H9 (cell line): ENCODE results near the gene HPDL. TPM values are rescaled to one million over a fixed set of nuclear protein-coding genes. Genes with fewer than 3 reads are reported as not detected.

ENCODE experiments used
- DNase-seq: peaks from one replicate; pipeline ENCODE4 v3.0.0-alpha.2; 2017
- H2AFZ ChIP-seq: one replicate; pipeline ENCODE4 v1.6.1; 2013; ENCODE audit warnings: mild to moderate bottlenecking, low read length, control low read depth, moderate library complexity
- H2AK5ac ChIP-seq: 2 replicates; pipeline ENCODE4 v1.6.1; 2013; ENCODE audit warnings: low read length, control low read depth, mixed read lengths; ENCODE audit not compliant: insufficient read length
- H2BK120ac ChIP-seq: one replicate; pipeline ENCODE4 v1.6.1; 2013; ENCODE audit warnings: low read depth, mild to moderate bottlenecking, low read length, control low read depth, inconsistent platforms; ENCODE audit not compliant: poor library complexity, severe bottlenecking
- H2BK12ac ChIP-seq: 2 replicates; pipeline ENCODE4 v1.6.1; 2013; ENCODE audit warnings: low read length, control low read depth, mixed read lengths, low read depth; ENCODE audit not compliant: insufficient read length
- H2BK15ac ChIP-seq: 2 replicates; pipeline ENCODE4 v1.6.1; 2013; ENCODE audit warnings: low read depth, low read length, control low read depth
- H2BK20ac ChIP-seq: one replicate; pipeline ENCODE4 v1.6.1; 2013; ENCODE audit warnings: low read depth, mild to moderate bottlenecking, low read length, control low read depth, inconsistent platforms; ENCODE audit not compliant: poor library complexity, severe bottlenecking
- H2BK5ac ChIP-seq: 2 replicates; pipeline ENCODE4 v1.6.1; 2013; ENCODE audit warnings: low read length, control low read depth, mixed read lengths; ENCODE audit not compliant: insufficient read length
- H3K14ac ChIP-seq: 2 replicates; pipeline ENCODE4 v1.6.1; 2013; ENCODE audit warnings: low read length, control low read depth; ENCODE audit not compliant: insufficient read depth
- H3K18ac ChIP-seq: 2 replicates; pipeline ENCODE4 v1.6.1; 2013; ENCODE audit warnings: low read depth, mild to moderate bottlenecking, mixed read lengths, low read length, control low read depth; ENCODE audit not compliant: insufficient read length
- H3K23ac ChIP-seq: 2 replicates; pipeline ENCODE4 v1.6.1; 2013; ENCODE audit warnings: low read length, control low read depth, mixed read lengths, low read depth; ENCODE audit not compliant: insufficient read length
- H3K23me2 ChIP-seq: 2 replicates; pipeline ENCODE4 v1.6.1; 2013; ENCODE audit warnings: low read depth, mild to moderate bottlenecking, mixed read lengths, low read length, control low read depth; ENCODE audit not compliant: insufficient read length, poor library complexity, severe bottlenecking
- H3K27ac ChIP-seq: 2 replicates; pipeline ENCODE4 v1.5.1; 2013; ENCODE audit warnings: low read length, control low read depth, mixed read lengths, low read depth; ENCODE audit not compliant: insufficient read length
- H3K27me3 ChIP-seq: 2 replicates; pipeline ENCODE4 v1.6.1; 2013; ENCODE audit warnings: low read length, control low read depth, inconsistent platforms; ENCODE audit not compliant: insufficient read depth
- H3K4ac ChIP-seq: 2 replicates; pipeline ENCODE4 v1.6.1; 2013; ENCODE audit warnings: low read depth, mild to moderate bottlenecking, control low read depth, inconsistent platforms, low read length, moderate library complexity
- H3K4me1 ChIP-seq: 2 replicates; pipeline ENCODE4 v1.6.1; 2013; ENCODE audit warnings: low read length, control low read depth, inconsistent platforms; ENCODE audit not compliant: insufficient read depth
- H3K4me2 ChIP-seq: 2 replicates; pipeline ENCODE4 v1.6.1; 2013; ENCODE audit warnings: low read length, control low read depth, mixed read lengths; ENCODE audit not compliant: insufficient read length, insufficient read depth
- H3K56ac ChIP-seq: 2 replicates; pipeline ENCODE4 v1.6.1; 2013; ENCODE audit warnings: low read depth, mild to moderate bottlenecking, mixed read lengths, low read length, control low read depth; ENCODE audit not compliant: insufficient read length
- H3K79me1 ChIP-seq: 2 replicates; pipeline ENCODE4 v1.6.1; 2013; ENCODE audit warnings: low read depth, mild to moderate bottlenecking, moderate library complexity, low read length, control low read depth, inconsistent platforms; ENCODE audit not compliant: insufficient read depth, poor library complexity, severe bottlenecking
- H3K79me2 ChIP-seq: 2 replicates; pipeline ENCODE4 v1.6.1; 2013; ENCODE audit warnings: low read length, control low read depth, inconsistent platforms; ENCODE audit not compliant: insufficient read depth
- H3K9ac ChIP-seq: 2 replicates; pipeline ENCODE4 v1.6.1; 2013; ENCODE audit warnings: low read length, control low read depth, mixed read lengths; ENCODE audit not compliant: insufficient read length; ENCODE audit errors: extremely low read depth
- H3K9me3 ChIP-seq: one replicate; pipeline ENCODE4 v1.6.1; 2013; ENCODE audit warnings: low read depth, low read length, inconsistent platforms; ENCODE audit not compliant: control insufficient read depth
- H3T11ph ChIP-seq: one replicate; pipeline ENCODE4 v1.6.1; 2013; ENCODE audit warnings: mild to moderate bottlenecking, low read length, control low read depth, inconsistent platforms
- H4K20me1 ChIP-seq: one replicate; pipeline ENCODE4 v1.6.1; 2013; ENCODE audit not compliant: control insufficient read depth, insufficient read length, insufficient read depth
- H4K5ac ChIP-seq: 2 replicates; pipeline ENCODE4 v1.6.1; 2013; ENCODE audit warnings: low read depth, mild to moderate bottlenecking, mixed read lengths, low read length, control low read depth; ENCODE audit not compliant: insufficient read length
- H4K8ac ChIP-seq: replicated peaks from 2 replicates; pipeline ENCODE4 v1.6.1; 2013; ENCODE audit warnings: low read length, control low read depth, mixed read lengths, low read depth; ENCODE audit not compliant: insufficient read length
- H4K91ac ChIP-seq: 2 replicates; pipeline ENCODE4 v1.6.1; 2013; ENCODE audit warnings: low read depth, mild to moderate bottlenecking, moderate library complexity, mixed read lengths, low read length, control low read depth; ENCODE audit not compliant: insufficient read length
- H3K27ac Mint-ChIP-seq, 3 experiments: 2 replicates in 2 of 3; 3 replicates in 1 of 3; pipeline ENCODE4 v1.8.0; 2020 to 2021; ENCODE audit warnings: mixed read lengths in 3 of 3, mild to moderate bottlenecking in 1 of 3, moderate library complexity in 1 of 3
- H3K27me3 Mint-ChIP-seq: 2 replicates; pipeline ENCODE4 v1.8.0; 2021; ENCODE audit warnings: low read depth, mild to moderate bottlenecking, moderate library complexity, mixed read lengths
- H3K36me3 Mint-ChIP-seq, 3 experiments: 2 replicates in 2 of 3; 3 replicates in 1 of 3; pipeline ENCODE4 v1.8.0; 2020 to 2021; ENCODE audit warnings: low read depth in 3 of 3, mixed read lengths in 3 of 3; ENCODE audit not compliant: insufficient read depth in 1 of 3
- H3K4me1 Mint-ChIP-seq, 2 experiments: 2 replicates each; pipeline ENCODE4 v1.8.0; 2020; ENCODE audit warnings: mixed read lengths in 2 of 2
- H3K4me3 Mint-ChIP-seq, 2 experiments: 2 replicates in 1 of 2; 3 replicates in 1 of 2; pipeline ENCODE4 v1.8.0; 2020 to 2021; ENCODE audit warnings: mild to moderate bottlenecking in 2 of 2, mixed read lengths in 2 of 2, moderate library complexity in 1 of 2
- H3K9me3 Mint-ChIP-seq, 2 experiments: 2 replicates in 1 of 2; 3 replicates in 1 of 2; pipeline ENCODE4 v1.8.0; 2020; ENCODE audit warnings: mild to moderate bottlenecking in 2 of 2, mixed read lengths in 2 of 2, moderate library complexity in 1 of 2
- WGBS: extraction: QIAGEN DNeasy Blood & Tissue Kit; methylation state at CpG from one replicate; pipeline ENCODE4 v1.1.7; 2013; ENCODE audit warnings: missing lambda C conversion rate, low lambda C conversion rate, mixed read lengths; ENCODE audit not compliant: insufficient read length; ENCODE audit errors: extremely low coverage; 5-methylcytosine and 5-hydroxymethylcytosine counted together
- total RNA-seq: library from RNA; stranded (reverse); gene quantifications from 2 replicates; pipeline ENCODE4 v1.2.1, GENCODE V29; 2021
- TF ChIP-seq, protein P1 (sequence below): fragments of 200-600 bp; sonication (generic); conservative IDR thresholded peaks from 3 replicates; pipeline ENCODE4 v1.8.0; 2021; ENCODE audit warnings: antibody characterized with exemption, mild to moderate bottlenecking

HPDL gene
- total RNA-seq, 1 experiment from 2014 or later, result 10.6 TPM

DNA sequence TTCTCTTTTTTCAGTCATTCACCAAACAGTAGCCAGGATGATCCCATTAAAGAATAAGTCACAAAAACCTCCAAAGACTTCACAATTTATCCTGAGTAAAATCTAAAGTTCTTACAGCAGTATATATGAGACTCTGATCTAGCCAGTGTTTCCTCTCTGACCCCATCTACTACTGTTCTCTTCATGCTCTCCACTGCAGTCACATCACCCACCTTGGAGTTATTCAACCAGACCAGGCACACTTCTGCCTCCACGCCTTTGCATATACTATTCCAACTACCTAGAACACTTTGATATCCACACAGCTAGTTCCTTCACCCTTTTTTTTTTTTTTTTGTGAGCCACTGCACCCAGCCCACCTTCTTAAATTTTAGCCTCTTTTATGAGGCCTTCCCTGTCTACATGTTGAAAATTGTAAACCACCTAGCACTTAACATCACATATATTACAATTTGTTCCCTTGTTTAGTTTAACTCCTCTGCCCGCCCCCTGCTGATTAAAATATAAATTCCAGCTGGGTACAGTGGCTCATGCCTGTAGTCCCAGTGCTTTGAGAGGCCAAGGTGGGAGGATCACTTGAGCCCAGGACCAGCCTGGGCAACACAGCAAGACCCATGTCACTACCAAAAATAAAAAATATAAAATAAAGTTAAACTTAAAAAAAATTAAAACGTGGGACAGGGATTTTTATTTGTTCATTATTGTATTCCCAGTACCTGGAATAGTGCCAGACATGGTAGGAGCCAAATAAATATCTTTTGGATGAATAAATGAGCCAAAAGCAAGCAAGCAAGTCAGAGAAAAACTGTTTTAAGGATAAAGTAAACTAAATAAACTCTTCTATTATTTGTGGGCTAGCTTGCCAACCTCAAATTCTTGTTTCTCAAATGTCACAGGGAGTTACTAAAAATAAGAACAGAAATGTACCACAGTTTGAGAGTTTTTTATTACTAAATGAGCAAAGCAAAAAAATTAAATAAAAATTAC is 48.7 kb downstream of the HPDL start:
- Mint-ChIP-seq H3K4me1 (no peaks in the 10 kb centered on the region), H3K4me3 (no peak overlapping the region)

More for the DNA sequence above, 48.7 kb downstream of the HPDL start:
- no peak overlapping the region for H3K18ac ChIP-seq
- H4K91ac ChIP-seq, result no peak overlapping the region
- H3K9me3 ChIP-seq, result no peaks in the 10 kb centered on the region
- no peak overlapping the region for H4K5ac ChIP-seq
- no peak for DNase-seq
- H2AFZ ChIP-seq, result no peak overlapping the region
- no peak overlapping the region for H3K4me2 ChIP-seq
- H3K23ac ChIP-seq, result no peak overlapping the region
- H3K27me3 ChIP-seq, result no peaks in the 10 kb centered on the region
- H3K23me2 ChIP-seq, result no peaks in the 10 kb centered on the region
- no peak overlapping the region for H3K4ac ChIP-seq
- no peak overlapping the region for H2BK120ac ChIP-seq
- no peaks in the 10 kb centered on the region for H4K20me1 ChIP-seq
- no peak overlapping the region for H3K27ac ChIP-seq
- H3K4me1 ChIP-seq, result no peaks in the 10 kb centered on the region
- TF ChIP-seq, protein P1, sequence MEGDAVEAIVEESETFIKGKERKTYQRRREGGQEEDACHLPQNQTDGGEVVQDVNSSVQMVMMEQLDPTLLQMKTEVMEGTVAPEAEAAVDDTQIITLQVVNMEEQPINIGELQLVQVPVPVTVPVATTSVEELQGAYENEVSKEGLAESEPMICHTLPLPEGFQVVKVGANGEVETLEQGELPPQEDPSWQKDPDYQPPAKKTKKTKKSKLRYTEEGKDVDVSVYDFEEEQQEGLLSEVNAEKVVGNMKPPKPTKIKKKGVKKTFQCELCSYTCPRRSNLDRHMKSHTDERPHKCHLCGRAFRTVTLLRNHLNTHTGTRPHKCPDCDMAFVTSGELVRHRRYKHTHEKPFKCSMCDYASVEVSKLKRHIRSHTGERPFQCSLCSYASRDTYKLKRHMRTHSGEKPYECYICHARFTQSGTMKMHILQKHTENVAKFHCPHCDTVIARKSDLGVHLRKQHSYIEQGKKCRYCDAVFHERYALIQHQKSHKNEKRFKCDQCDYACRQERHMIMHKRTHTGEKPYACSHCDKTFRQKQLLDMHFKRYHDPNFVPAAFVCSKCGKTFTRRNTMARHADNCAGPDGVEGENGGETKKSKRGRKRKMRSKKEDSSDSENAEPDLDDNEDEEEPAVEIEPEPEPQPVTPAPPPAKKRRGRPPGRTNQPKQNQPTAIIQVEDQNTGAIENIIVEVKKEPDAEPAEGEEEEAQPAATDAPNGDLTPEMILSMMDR, result no peak
- H4K8ac ChIP-seq, result no peak overlapping the region
- H2BK12ac ChIP-seq, result no peak overlapping the region
- Mint-ChIP-seq H3K9me3 (no peaks in the 10 kb centered on the region), H3K27me3 (no peaks in the 10 kb centered on the region), H3K36me3 (no peaks in the 10 kb centered on the region), H3K27ac (peak overlapping the region in 1 of 3 experiments; percentile 29; a peak in 1 of 7 replicates)
- no peak overlapping the region for H2AK5ac ChIP-seq
- H3K14ac ChIP-seq, result no peak overlapping the region
- no peak overlapping the region for H3K56ac ChIP-seq
- H3K79me2 ChIP-seq, result no peaks in the 10 kb centered on the region
- H3K79me1 ChIP-seq, result no peaks in the 10 kb centered on the region
- no peak overlapping the region for H2BK5ac ChIP-seq
- no peak overlapping the region for H2BK15ac ChIP-seq
- H2BK20ac ChIP-seq, result no peak overlapping the region
- H3K9ac ChIP-seq, result no peak overlapping the region
- no peak overlapping the region for H3T11ph ChIP-seq
- WGBS, result no CpG with 5 or more reads among the region's 3 CpGs
